ENCODE measurements around the gene C1orf210. TPM values are rescaled to one million over a fixed set of nuclear protein-coding genes. Genes with fewer than 3 reads are reported as not detected.

The C1orf210 gene
- polyA plus RNA-seq, 3 donors, result 23.7 to 26.9 (median 26.3) TPM

- DNase-seq (ENCODE audit: extremely low read depth in 1 of 11, low read depth in 9 of 11, low spot score in 4 of 11), result no peak
Observed at GRCh38 chr1:43269627-43270375, 15.6 kb downstream of the C1orf210 start, which contains the start of gene TMEM125. TSS of gene TMEM125 (plus strand) at chr1:43269983. CDS start at chr1:43272723, 2,740 bp downstream.

- no peak for DNase-seq (ENCODE audit: extremely low read depth in 1 of 11, low read depth in 9 of 11, low spot score in 4 of 11)
Observed at GRCh38 chr1:43267818-43268425, 17.5 kb downstream of the C1orf210 start.

GRCh38 chr1:43267291-43267805, 18.0 kb downstream of the C1orf210 start:
- DNase-seq (ENCODE audit: extremely low read depth in 1 of 11, low read depth in 9 of 11, low spot score in 4 of 11), result no peak

- DNase-seq (ENCODE audit: extremely low read depth in 1 of 11, low read depth in 9 of 11, low spot score in 4 of 11), result no peak
Observed at GRCh38 chr1:43266881-43267280, 18.5 kb downstream of the C1orf210 start.

GRCh38 chr1:43265431-43265830, 19.9 kb downstream of the C1orf210 start:
- DNase-seq (ENCODE audit: extremely low read depth in 1 of 11, low read depth in 9 of 11, low spot score in 4 of 11), result no peak

GRCh38 chr1:43258370-43258769, 27.0 kb downstream of the C1orf210 start:
- no peak for DNase-seq (ENCODE audit: extremely low read depth in 1 of 11, low read depth in 9 of 11, low spot score in 4 of 11)

- no peak for DNase-seq (ENCODE audit: extremely low read depth in 1 of 11, low read depth in 9 of 11, low spot score in 4 of 11)
Observed at GRCh38 chr1:43256675-43257570, 28.5 kb downstream of the C1orf210 start.

GRCh38 chr1:43255438-43256210, 29.8 kb downstream of the C1orf210 start:
- no peak for DNase-seq (ENCODE audit: extremely low read depth in 1 of 11, low read depth in 9 of 11, low spot score in 4 of 11)

GRCh38 chr1:43253876-43254275, 31.5 kb downstream of the C1orf210 start:
- DNase-seq (ENCODE audit: extremely low read depth in 1 of 11, low read depth in 9 of 11, low spot score in 4 of 11), result no peak

- DNase-seq (ENCODE audit: extremely low read depth in 1 of 11, low read depth in 9 of 11, low spot score in 4 of 11), result no peak
Observed at GRCh38 chr1:43253173-43253572, 32.2 kb downstream of the C1orf210 start.

- DNase-seq (ENCODE audit: extremely low read depth in 1 of 11, low read depth in 9 of 11, low spot score in 4 of 11), result no peak
Observed at GRCh38 chr1:43252225-43252624, 33.2 kb downstream of the C1orf210 start.

- no peak for DNase-seq (ENCODE audit: extremely low read depth in 1 of 11, low read depth in 9 of 11, low spot score in 4 of 11)
Observed at GRCh38 chr1:43251024-43251423, 34.4 kb downstream of the C1orf210 start.

- DNase-seq (ENCODE audit: extremely low read depth in 1 of 11, low read depth in 9 of 11, low spot score in 4 of 11), result no peak
Observed at GRCh38 chr1:43250351-43250761, 35.0 kb downstream of the C1orf210 start.

- no peak for DNase-seq (ENCODE audit: extremely low read depth in 1 of 11, low read depth in 9 of 11, low spot score in 4 of 11)
Observed at GRCh38 chr1:43247256-43247921, 38.0 kb downstream of the C1orf210 start.

- DNase-seq (ENCODE audit: extremely low read depth in 1 of 11, low read depth in 9 of 11, low spot score in 4 of 11), result no peak
Observed at GRCh38 chr1:43246466-43247213, 38.7 kb downstream of the C1orf210 start.

- DNase-seq (ENCODE audit: extremely low read depth in 1 of 11, low read depth in 9 of 11, low spot score in 4 of 11), result no peak
Observed at GRCh38 chr1:43243299-43243698, 42.1 kb downstream of the C1orf210 start.

GRCh38 chr1:43241413-43241836, 44.0 kb downstream of the C1orf210 start:
- DNase-seq (ENCODE audit: extremely low read depth in 1 of 11, low read depth in 9 of 11, low spot score in 4 of 11), result no peak
